ENCODE measurements around the gene NFKB2.

NFKB2 gene

DNA sequence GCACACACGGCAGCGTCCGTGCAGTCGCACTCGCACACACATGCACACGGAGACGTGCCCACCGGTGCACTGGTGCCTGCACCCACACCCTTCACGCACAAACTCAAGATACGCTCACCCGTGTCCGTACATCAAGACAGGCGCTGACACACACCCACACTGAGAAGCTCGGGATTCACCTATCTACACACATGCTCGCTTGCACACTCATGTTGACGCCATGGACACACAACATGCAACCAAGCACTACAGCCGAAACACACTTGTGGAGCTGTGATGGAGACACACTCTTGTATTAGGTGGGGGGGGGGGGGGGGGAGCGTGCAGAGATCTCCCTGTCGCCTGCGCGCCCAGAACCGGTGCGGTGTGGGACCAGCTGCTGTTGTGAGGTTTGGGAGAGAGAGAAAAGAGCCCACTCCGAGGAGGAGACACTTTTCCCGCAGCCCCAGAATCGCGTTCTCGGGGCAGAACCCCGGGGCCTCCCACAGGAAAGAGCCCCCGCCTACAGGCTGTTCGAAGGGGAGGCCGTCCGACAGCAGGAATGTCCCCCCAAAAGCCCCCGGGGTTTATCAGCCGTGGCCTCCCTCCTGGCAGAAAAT is 605 bp upstream of the NFKB2 start:
- peak; percentile 53 for DNase-seq

DNA sequence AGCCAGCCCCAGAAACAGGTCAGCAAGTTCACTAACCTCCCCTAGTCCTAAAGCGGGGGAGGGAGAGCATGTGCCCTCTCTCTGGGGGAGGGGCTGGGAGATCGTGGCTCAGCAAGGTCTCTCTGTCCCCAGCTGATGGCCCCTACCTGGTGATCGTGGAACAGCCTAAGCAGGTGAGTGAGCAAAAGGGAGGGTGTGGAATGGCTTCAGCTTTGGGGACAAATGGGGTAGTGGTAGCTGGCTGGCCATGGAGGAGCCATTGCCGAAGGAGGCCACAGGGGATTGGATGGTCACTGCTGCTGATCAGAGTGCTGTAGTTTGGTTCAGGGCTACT is 779 bp downstream of the NFKB2 start:
- no peak for DNase-seq

DNA sequence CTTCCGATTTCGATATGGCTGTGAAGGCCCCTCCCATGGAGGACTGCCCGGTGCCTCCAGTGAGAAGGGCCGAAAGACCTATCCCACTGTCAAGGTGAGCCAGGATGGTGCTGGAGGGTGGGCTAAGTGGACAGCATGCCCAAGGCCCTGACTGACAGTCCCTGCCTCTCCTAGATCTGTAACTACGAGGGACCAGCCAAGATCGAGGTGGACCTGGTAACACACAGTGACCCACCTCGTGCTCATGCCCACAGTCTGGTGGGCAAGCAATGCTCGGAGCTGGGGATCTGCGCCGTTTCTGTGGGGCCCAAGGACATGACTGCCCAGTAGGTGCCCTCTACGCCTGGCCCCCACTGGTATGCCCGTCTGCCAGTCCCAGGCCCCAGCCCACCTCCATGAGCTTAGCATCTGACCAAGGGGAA is 1.2 kb downstream of the NFKB2 start:
- no peak for DNase-seq

DNA sequence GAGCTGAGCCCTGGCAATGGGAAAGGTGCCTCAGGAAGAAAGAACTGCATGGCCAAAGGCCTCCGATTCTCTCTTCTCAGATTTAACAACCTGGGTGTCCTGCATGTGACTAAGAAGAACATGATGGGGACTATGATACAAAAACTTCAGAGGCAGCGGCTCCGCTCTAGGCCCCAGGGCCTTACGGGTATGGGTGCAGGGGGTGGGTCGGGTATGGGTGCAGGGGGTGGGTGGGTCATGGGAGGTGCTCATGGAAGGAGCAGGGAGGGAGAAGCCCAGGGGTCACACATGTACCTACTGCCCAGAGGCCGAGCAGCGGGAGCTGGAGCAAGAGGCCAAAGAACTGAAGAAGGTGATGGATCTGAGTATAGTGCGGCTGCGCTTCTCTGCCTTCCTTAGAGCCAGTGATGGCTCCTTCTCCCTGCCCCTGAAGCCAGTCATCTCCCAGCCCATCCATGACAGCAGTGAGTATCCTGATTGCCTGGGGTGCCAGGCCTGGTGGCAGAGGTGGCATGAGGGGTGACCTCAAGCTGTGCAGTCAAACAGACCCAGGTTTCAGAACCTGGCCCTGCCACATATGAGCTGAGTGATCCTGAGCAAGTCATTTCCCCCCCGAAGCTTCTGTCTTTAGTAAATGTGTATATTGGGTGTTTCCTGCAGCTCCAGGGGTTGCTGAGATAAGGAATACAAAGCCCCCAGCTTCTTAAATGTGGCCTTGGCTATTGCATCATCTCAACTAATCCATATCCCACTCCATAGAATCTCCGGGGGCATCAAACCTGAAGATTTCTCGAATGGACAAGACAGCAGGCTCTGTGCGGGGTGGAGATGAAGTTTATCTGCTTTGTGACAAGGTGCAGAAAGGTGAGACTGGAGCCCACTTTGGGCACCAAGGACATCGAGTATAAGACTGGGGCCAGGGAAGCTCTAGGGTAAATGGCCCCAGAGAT is 2.0 kb downstream of the NFKB2 start:
- no peak for DNase-seq

DNA sequence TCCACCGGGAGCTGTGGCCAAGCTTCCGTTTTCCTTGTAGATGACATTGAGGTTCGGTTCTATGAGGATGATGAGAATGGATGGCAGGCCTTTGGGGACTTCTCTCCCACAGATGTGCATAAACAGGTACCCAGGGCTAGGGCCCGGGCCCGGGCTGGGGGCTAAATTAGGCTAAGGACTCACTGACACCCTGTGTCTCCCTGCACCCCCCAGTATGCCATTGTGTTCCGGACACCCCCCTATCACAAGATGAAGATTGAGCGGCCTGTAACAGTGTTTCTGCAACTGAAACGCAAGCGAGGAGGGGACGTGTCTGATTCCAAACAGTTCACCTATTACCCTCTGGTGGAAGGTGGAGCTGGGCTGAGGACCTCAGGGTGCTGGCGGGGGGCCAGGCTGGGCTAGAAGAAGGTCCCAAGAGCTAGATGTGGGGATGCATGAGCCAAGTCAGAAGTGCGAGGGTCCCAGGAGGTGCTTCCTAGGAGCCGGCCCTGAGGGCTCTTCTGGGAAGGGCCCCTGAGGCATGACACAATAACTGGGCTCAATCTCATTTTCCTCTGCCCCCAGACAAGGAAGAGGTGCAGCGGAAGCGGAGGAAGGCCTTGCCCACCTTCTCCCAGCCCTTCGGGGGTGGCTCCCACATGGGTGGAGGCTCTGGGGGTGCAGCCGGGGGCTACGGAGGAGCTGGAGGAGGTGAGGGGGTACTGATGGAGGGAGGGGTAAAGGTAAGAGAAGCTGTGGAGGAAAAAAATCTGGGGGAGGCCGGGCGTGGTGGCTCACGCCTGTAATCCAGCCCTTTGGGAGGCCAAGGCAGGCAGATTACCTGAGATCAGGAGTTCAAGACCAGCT is 2.9 kb downstream of the NFKB2 start:
- no peak for DNase-seq

DNA sequence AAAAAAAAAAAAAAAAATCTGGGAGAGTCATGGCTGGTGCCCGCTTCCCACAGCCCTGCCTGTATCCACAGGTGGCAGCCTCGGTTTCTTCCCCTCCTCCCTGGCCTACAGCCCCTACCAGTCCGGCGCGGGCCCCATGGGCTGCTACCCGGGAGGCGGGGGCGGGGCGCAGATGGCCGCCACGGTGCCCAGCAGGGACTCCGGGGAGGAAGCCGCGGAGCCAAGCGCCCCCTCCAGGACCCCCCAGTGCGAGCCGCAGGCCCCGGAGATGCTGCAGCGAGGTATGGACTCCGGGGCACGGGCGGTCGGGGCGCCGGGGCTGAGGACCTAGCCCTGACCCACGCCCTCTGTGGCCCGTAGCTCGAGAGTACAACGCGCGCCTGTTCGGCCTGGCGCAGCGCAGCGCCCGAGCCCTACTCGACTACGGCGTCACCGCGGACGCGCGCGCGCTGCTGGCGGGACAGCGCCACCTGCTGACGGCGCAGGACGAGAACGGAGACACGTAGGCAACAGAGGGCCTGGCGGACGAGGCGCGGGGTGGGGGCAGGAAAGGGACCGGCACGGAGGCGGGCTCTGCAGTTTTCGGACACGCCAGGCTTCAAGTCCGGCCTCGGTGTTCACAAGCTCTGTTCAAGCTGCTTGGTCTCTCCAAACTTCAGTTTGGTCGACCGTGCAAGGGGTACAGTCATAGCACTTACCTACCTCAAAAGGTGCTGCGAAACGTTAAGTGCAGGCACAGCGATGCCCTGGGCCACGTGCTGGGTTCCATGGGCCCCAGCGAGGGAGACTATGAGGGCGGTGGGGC is 3.9 kb downstream of the NFKB2 start:
- peak; percentile 83 for DNase-seq

DNA sequence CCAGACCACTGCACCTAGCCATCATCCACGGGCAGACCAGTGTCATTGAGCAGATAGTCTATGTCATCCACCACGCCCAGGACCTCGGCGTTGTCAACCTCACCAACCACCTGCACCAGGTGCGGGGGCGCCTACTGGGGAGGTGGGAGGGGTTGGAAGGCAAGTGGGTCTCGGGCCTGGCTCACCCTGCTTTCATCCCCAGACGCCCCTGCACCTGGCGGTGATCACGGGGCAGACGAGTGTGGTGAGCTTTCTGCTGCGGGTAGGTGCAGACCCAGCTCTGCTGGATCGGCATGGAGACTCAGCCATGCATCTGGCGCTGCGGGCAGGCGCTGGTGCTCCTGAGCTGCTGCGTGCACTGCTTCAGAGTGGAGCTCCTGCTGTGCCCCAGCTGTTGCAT is 4.6 kb downstream of the NFKB2 start:
- DNase-seq = no peak

DNA sequence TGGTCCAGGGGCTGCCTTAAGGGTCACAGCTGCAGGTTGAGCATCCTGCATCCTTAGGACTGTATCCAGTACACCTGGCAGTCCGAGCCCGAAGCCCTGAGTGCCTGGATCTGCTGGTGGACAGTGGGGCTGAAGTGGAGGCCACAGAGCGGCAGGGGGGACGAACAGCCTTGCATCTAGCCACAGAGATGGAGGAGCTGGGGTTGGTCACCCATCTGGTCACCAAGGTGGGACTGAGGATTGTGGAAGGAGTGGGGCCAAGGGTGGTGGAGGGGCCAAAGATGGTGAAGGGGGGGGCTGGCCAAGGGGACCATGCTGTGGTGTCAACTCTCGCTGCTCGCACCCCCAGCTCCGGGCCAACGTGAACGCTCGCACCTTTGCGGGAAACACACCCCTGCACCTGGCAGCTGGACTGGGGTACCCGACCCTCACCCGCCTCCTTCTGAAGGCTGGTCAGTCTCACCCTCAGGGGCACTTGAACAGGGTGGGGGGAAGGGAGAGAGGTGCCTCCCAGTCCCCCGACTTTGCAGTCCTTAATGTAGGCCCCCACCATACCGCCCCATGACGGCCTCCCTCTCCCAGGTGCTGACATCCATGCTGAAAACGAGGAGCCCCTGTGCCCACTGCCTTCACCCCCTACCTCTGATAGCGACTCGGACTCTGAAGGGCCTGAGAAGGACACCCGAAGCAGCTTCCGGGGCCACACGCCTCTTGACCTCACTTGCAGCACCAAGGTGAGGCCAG is 5.3 kb downstream of the NFKB2 start:
- DNase-seq = no peak

DNA sequence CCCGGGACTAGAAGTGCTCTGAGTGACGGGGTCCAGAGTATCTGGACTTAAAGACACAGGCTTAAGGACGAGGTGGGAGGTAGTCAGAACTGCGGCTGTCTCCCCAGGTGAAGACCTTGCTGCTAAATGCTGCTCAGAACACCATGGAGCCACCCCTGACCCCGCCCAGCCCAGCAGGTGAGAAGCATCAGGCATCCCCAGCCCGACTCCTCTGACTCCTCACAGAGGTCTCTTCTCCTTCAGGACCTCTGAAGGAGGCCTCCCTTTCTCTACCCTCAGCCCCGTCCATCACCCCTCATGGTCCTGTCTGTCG is 5.8 kb downstream of the NFKB2 start:
- DNase-seq = no peak

DNA sequence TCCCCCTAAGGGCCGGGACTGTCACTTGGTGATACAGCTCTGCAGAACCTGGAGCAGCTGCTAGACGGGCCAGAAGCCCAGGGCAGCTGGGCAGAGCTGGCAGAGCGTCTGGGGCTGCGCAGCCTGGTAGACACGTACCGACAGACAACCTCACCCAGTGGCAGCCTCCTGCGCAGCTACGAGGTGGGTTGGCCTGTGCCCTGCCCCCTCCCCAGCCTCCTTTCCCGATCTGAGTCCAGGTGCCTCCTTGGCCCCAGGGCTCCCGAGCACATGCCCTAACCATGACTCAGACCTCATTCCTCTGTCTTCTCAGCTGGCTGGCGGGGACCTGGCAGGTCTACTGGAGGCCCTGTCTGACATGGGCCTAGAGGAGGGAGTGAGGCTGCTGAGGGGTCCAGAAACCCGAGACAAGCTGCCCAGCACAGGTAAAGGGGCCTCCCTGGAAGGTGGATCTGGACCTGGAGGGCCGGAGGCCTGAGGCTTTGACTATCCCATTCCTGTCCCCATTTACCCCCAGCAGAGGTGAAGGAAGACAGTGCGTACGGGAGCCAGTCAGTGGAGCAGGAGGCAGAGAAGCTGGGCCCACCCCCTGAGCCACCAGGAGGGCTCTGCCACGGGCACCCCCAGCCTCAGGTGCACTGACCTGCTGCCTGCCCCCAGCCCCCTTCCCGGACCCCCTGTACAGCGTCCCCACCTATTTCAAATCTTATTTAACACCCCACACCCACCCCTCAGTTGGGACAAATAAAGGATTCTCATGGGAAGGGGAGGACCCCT is 6.4 kb downstream of the NFKB2 start:
- DNase-seq = no peak

DNA sequence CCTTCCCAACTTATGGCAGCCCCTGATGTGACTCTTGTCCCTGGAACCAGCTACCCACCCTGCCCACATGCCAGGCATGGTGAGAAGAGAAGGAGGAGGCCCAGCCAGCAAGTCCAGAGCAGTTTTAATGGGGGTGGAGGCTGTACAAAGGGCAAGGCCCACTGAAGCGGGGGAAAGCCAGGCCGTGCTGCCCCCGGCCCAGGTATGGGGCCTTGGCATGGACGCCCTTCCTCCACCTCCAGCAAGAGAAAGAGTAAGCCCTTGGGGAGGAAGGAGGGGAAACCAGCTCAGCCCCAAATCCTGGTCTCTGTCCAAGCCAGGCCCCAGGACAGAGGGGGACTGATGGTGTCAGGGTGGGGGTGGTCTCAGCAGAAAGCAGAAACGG is 7.0 kb downstream of the NFKB2 start:
- DNase-seq = no peak

DNA sequence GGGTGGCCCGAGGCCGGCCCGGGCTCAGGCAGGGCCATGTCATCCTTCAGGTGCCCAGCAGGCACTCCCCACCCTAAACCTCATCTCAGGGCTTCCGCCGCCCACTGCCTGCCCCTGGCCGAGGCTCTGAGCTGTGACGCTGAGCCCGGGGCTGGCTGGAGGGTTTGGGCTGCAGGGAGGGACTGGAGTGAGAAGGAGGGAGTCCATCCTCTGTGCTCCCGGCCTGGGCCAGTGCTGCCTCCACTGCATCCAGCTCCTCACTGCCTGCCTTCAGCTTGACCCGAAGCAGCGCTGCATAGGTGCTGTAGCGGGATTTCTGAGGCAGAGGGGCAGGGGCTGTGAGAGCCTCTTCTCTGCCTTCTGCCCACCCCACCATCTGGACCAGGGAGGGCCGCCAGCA is 7.6 kb downstream of the NFKB2 start:
- DNase-seq = no peak

DNA sequence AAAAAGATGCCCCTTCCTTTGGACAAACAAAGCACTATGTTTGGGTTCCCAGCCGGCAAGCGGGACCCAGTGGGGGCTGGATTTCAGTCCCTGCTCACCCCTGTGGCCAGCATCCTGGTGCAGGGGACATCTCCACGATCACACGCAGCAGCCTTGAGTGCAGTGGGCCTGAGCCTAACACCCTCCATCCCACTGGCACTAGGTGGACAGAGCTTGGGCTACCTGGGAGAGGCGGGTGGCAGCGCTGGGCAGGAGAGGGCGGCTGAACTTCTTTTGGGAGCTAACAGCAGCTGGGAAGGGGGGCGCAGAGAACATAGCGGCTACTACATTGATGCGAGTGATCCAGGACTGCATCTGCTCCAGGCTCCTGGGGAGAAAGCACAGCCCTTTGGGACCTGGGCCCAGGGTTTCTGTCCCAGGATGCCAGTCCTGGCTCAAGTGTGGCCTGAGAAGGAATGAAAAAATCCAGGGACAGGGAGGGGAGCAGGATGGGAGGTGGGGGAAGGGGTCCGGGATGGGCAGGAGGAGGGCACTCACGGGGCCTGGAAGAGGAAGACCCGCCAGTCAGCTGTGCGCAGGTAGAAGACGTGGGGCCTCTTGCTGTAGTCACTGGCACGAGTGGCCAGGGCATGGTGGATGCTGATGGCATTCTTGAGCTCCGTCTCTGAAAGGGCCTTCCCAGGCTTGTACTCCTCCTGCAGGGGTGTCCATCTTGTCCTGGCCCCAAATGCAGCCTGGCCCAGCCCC is 9.0 kb downstream of the NFKB2 start:
- DNase-seq = no peak

DNA sequence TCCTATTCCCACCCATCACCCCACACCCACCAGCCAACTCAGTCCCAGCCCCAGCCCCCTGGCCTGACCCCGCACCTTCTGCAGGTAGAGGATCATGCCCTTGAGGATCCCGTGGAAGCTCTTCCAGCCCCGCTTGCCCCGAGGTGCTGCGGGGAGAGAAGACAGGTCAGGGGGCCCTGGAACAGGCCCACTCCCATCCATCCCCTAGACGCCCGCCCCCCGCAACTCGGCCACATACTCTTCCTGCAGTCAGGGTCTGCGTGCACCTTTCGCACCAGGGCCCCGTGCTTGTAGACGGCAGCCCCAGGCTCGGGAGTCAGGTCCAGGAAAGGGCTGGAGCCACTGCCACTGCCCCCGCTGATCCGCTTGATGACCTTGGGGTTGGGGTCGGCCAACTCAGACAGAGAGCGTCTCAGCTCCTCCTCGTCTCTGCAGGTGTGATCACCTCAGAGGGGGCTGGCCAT is 9.6 kb downstream of the NFKB2 start:
- DNase-seq = no peak

DNA sequence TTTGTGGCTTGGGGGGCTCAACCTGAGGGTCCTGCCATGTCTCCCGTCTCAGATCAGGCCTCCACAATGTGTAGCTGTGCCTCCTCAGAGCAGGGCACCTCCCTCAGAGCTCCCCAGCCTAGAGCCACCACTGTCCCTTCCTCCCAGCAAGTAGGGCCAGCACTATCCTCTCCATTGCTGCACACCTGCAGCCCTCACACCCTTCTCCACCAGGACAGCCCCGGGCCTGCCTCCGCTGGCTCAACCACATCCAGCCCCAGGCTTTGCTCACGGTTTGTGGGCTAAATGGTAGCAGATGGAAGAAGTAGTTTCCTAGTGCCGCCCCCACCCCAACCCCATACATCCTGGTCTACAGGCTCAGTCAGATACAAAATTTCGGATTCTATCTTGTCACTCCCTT is 10.1 kb downstream of the NFKB2 start:
- DNase-seq = no peak

DNA sequence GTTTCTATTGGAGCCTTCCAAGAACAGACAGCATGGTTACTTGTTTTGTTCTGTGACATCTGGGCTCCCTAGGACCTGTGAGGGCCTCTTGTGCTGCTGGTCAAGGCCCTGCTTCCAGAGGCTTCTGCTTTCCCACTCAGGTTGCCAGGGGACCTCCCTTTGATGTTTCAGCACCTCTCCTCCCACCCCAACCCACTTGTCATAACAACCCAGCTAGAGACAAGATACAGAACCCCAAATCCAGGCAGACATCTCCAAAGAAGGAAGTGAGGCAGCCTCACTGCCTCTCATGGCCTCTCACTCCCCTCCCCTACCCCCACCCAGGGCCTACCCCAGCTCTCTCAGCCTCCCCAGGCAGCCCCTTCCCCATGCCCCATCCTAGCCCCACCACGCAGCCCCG is 11.3 kb downstream of the NFKB2 start:
- DNase-seq = no peak

DNA sequence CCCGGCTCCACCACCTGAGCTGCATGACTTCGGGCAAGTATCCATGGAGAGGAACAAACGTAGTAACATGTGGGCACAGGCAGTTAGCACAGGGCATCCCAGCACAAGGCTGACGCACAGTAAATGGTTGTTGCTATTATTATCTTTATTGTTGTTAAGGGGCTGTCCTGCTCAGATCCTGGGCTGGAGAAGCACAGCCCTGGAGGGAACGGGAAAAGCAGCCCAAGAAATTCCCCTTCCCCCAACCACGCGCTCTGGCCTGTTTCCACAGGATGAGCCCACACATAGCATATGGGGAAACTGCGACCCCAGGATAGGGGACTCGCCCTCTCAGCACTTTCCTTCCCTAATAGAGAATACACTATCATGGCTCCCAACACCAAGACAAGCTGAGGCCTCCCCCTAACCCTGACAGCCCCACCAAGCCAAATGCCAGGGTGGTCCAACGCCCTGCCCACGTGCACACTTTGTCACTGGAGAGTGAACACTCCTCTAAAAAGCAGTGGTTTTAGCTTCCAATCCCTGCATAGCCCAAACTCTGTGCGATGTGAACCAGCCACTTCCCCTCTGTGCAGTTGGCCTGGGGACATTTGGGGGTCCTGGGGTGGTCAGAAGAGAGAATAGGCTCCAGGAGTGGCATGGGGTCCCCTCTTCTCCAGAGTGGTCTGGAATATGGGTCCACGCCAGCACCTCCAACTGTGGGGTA is 12.1 kb downstream of the NFKB2 start:
- no peak for DNase-seq

DNA sequence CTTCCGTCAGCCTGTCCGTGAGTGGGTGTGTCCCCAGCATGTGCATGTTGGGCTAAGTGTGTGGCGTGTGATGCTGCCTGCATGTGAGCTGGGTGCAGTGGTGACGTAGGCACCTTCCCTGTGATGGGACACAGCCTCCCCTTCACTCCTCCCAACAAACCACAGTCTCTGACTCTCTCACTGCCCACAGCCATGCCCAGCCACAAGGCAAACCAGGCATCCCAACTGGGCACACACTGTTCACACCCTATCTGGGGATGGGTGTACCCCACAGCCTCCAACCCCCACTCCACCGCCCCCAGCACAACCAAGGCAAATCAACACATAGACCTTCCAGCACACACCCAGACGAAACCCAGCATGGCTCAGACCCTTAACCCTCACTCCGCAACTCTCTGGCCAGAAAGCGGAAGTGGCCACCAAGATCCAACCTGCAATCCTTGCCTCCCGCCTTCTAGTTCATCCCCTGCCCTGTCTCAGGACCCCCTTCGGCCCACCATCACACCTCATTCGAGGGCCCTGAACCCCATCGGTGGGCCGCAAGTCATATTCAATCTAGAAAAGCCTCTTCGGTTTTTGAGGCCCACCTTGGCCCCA is 12.7 kb downstream of the NFKB2 start:
- no peak for DNase-seq
